AG04449 (cell line): Measurements from ENCODE around the gene NUDT3.
A peak's percentile ranks its signal among the peaks of the same experiment; 100 is the strongest.

Experiments used
- CTCF ChIA-PET: fragments of 350-600 bp; formaldehyde crosslinking; extraction: SDS; loops from one replicate; lab custom pipeline; 2021; ENCODE audit warnings: antibody characterized with exemption; lab: Yijun Ruan, JAX
- POLR2A ChIA-PET: fragments of 400-600, 350-600 bp; formaldehyde crosslinking; extraction: SDS; loops from one replicate; lab custom pipeline; 2020; ENCODE audit warnings: antibody characterized with exemption, inconsistent platforms; lab: Yijun Ruan, JAX
- DNase-seq: peaks from one replicate; pipeline ENCODE4 v3.0.0-alpha.2; 2010; ENCODE audit warnings: low read depth, low spot score
- H3K4me3 ChIP-seq: 2 replicates; pipeline ENCODE4 v1.5.1; 2011; ENCODE audit warnings: low read depth, mild to moderate bottlenecking, control low read depth, low read length
- TF ChIP-seq, protein P1 (sequence below): IDR thresholded peaks from one replicate; pipeline ENCODE4 v1.5.1; 2011; ENCODE audit warnings: mild to moderate bottlenecking, moderate library complexity, low read length, control low read depth, inconsistent platforms; ENCODE audit not compliant: insufficient read depth; ENCODE audit errors: missing control alignments

NUDT3 gene

DNA sequence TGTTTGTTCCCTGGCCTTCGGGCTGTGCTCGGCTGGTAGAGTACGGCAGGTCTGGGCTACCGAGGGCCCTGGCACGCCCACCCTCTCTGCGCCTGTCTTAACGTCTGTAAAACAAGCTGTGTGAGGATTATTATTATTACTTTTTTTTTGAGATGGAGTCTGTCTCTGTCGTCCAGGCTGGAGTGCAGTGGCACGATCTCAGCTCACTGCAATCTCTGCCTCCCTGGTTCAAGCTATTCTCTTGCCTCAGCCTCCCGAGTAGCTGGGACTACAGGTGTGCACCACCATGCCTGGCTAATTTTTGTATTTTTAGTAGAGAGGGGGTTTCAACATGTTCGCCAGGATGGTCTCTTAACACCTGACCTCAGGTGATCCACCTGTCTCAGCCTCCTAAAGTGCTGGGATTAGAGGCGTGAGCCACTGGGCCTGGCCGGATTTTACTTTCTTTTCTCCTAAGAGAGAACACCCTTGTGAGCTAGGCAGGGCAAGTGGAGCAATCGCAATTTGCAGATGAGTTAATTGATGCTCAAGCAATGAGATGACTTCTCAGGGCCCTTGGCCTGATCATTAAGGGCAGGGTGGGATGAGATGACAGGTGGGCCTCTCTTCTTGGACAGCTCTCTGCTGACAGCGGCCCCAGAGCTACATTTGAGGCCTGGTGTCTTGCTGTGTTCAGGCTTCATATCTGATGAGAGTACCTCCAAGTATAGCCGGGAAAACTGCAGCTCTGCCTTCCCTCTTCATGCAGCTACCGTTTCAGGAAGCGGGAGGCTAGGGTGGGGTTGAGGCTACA lies 142.8 kb downstream of the NUDT3 start:
- DNase-seq, result no peak
- H3K4me3 ChIP-seq, result peak overlapping the region; percentile 75
- ChIA-PET POLR2A (interaction anchor here (0.6 to 4.2 kb wide), 8 partner anchors 13 to 175 kb away, joined by 3 to 19 read pairs (median 4); partner anchors contain the start of genes HMGA1 and RPS10), CTCF (interaction anchor here (0.6 to 4.5 kb wide), 51 partner anchors 8 to 416 kb away, joined by 3 to 38 read pairs (median 5); partner anchors contain the start of genes HMGA1 and NUDT3)
- TF ChIP-seq, protein P1, sequence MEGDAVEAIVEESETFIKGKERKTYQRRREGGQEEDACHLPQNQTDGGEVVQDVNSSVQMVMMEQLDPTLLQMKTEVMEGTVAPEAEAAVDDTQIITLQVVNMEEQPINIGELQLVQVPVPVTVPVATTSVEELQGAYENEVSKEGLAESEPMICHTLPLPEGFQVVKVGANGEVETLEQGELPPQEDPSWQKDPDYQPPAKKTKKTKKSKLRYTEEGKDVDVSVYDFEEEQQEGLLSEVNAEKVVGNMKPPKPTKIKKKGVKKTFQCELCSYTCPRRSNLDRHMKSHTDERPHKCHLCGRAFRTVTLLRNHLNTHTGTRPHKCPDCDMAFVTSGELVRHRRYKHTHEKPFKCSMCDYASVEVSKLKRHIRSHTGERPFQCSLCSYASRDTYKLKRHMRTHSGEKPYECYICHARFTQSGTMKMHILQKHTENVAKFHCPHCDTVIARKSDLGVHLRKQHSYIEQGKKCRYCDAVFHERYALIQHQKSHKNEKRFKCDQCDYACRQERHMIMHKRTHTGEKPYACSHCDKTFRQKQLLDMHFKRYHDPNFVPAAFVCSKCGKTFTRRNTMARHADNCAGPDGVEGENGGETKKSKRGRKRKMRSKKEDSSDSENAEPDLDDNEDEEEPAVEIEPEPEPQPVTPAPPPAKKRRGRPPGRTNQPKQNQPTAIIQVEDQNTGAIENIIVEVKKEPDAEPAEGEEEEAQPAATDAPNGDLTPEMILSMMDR, result no peak

DNA sequence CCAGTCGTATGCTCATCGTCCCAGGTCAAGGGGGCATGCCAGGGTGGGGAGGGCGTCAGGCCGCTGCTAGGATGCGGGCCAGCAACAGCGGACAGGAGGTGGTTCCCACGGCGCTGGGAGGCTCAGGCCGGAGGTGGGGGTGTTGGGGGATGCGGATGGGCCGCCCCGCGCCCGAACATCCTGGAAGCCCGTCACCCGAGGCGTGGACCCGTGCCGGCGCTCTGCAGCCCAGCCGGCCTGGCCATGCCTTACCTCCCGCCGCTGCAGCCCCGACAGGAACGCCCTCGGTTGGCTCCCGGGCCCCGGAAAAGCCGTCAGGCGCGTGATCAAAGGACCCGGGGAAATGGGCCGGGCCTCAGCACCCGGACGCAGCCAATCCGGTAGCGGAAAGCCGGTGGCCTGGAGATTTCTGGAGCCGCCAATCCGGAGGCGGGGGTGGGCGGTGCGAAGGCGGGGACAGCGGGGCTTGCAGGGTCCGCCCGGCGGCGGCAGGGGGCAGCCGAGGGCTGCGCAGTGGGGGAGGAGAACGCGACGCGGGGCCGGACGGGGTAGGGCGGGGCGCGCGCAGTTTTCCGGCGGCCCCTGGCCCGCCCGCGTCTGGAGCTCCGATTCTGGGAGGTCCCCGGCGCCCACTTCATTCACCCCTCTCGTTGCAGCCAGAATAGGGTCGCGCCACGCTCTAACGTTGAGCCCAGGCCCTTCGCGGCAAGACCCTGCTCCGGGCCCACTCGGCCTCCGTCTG lies 143.6 kb downstream of the NUDT3 start, which contains the start of gene SMIM29:
SMIM29 (minus strand) TSS at position 280 of the 742 bp plus-strand sequence. CDS start 1,215 bp downstream, outside the sequence.
- peak; percentile 57 for DNase-seq
- TF ChIP-seq, protein P1, result peak; percentile 90
- ChIA-PET POLR2A (interaction anchor here (0.6 to 4.2 kb wide), 9 partner anchors 13 to 176 kb away, joined by 3 to 19 read pairs (median 4); partner anchors contain the start of genes HMGA1 and RPS10), CTCF (interaction anchor here (0.6 to 4.5 kb wide), 49 partner anchors 7 to 402 kb away, joined by 3 to 38 read pairs (median 5); partner anchors contain the start of genes HMGA1 and NUDT3)
- H3K4me3 ChIP-seq, result peak within 1 kb of the TSS; percentile 87

DNA sequence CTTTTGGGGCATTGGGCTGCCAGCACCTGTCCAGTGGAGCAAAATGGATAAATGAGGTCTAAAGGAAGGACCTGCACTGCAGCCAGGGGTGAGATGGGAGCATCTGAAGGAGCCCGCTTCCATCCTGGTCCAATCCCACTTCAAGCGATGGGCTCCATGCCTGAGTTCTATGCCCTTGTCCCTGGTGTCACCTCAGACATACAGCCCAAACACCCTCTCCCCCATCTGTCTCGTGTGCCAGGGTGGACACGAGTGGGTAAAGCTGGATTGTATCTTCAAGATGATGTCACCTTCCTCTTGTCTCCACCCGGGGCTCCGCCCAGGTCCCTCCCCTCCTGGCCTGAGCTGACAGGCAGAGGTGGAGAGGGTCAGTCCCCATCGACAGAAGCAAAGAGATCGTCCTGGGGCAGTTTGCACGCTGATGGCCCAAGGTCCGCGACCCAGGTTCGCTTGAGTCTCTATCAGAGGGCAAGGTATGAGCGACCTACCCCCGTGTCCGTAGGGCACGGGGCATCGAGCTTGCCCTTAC lies 144.2 kb downstream of the NUDT3 start:
- POLR2A ChIA-PET, result interaction anchor here (1.4 to 4.2 kb wide), 5 partner anchors 12 to 177 kb away, joined by 3 to 19 read pairs (median 5); partner anchors contain the start of genes HMGA1 and RPS10
- H3K4me3 ChIP-seq, result peak overlapping the region; percentile 87
- CTCF ChIA-PET, result interaction anchor here (1.4 to 4.5 kb wide), 12 partner anchors 15 to 361 kb away, joined by 3 to 38 read pairs (median 7); no protein-coding TSS in a partner anchor
- TF ChIP-seq, protein P1, result no peak
- no peak for DNase-seq

DNA sequence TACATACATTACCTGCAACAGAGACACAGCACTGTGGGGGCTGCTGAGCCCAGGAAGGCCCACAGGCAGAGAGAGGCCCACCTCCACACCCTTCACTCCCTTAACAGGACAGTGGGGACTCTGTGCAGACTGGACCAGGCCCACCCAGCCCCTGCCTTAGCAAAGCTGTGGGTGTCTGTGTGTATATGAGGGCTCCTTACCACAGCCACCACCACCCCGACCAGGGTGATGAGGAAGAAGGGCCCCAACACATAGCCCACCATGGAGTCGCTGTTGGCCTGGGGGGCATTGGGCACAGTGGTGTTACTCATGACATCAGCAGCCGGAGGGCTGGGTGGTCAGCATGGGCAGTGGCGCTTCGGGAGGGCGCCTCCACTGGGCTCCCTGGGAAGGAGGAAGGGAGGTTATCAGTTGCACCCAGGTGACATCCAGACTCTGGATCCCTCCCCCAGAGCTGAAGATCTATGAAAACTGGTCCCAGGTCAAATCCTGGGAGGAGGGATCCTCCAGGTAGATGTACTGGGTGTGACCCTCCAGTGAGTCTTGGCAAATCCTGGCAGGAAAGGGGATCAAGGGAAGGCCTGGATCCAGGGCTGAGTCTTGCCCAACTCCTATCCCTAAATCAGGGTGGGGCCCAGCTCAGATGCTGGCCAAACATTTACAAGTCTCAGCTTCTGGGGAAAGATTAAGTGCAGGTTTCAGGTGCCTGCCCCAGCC lies 144.8 kb downstream of the NUDT3 start:
- TF ChIP-seq, protein P1, result no peak
- H3K4me3 ChIP-seq, result peak overlapping the region; percentile 87
- CTCF ChIA-PET, result interaction anchor here (1.0 to 4.5 kb wide), 9 partner anchors 11 to 361 kb away, joined by 3 to 38 read pairs (median 5); partner anchors contain the start of gene HMGA1
- POLR2A ChIA-PET, result interaction anchor here (1.4 to 4.2 kb wide), 4 partner anchors 11 to 177 kb away, joined by 3 to 19 read pairs (median 6); partner anchors contain the start of genes HMGA1 and RPS10
- DNase-seq, result no peak

GRCh38 chr6:34246563-34247391 lies 145.7 kb downstream of the NUDT3 start:
- POLR2A ChIA-PET, result interaction anchor here (4.2 kb wide), 1 partner anchor 178 kb away, joined by 19 read pairs; the partner anchor contains the start of gene RPS10
- TF ChIP-seq, protein P1, result peak; percentile 63
- no peak overlapping the region for H3K4me3 ChIP-seq
- no peak for DNase-seq
- CTCF ChIA-PET, result interaction anchor here (1.0 to 4.5 kb wide), 8 partner anchors 10 to 362 kb away, joined by 3 to 38 read pairs (median 4); partner anchors contain the start of gene HMGA1
